Gastroesophageal sphincter (tissue), 3 donors: ENCODE measurements around the gene VIM.

ENCODE experiments used
- POLR2A ChIP-seq, 2 donors: fragments of 450-650 bp; IDR thresholded peaks; one replicate each; pipeline ENCODE4 v1.6.1; 2017; ENCODE audit warnings: antibody characterized with exemption in 2 of 2, mild to moderate bottlenecking in 2 of 2, moderate library complexity in 1 of 2
- POLR2AphosphoS5 ChIP-seq: sonication (generic); formaldehyde crosslinking; IDR thresholded peaks from one replicate; pipeline ENCODE4 v1.6.1; 2017; ENCODE audit warnings: antibody characterized with exemption
- TF ChIP-seq, protein P1 (sequence below), 4 experiments: fragments of 200-600 bp in 2 of 4; fragments of 450-650 bp in 2 of 4; sonication (generic) in 1 of 4; IDR thresholded peaks; one replicate each; pipeline ENCODE4 v1.5.1; 2017 to 2019; ENCODE audit warnings: antibody characterized with exemption in 4 of 4, mild to moderate bottlenecking in 2 of 4, moderate library complexity in 2 of 4

- TF ChIP-seq POLR2A (IDR thresholded peaks at IDR 0.05) (no peak), POLR2AphosphoS5 (no peak)
- TF ChIP-seq, protein P1, sequence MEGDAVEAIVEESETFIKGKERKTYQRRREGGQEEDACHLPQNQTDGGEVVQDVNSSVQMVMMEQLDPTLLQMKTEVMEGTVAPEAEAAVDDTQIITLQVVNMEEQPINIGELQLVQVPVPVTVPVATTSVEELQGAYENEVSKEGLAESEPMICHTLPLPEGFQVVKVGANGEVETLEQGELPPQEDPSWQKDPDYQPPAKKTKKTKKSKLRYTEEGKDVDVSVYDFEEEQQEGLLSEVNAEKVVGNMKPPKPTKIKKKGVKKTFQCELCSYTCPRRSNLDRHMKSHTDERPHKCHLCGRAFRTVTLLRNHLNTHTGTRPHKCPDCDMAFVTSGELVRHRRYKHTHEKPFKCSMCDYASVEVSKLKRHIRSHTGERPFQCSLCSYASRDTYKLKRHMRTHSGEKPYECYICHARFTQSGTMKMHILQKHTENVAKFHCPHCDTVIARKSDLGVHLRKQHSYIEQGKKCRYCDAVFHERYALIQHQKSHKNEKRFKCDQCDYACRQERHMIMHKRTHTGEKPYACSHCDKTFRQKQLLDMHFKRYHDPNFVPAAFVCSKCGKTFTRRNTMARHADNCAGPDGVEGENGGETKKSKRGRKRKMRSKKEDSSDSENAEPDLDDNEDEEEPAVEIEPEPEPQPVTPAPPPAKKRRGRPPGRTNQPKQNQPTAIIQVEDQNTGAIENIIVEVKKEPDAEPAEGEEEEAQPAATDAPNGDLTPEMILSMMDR (IDR thresholded peaks at IDR 0.05) = no peak
Observed at GRCh38 chr10:17214971-17215781, 12.9 kb upstream of the VIM start.
